Astrocyte (in vitro differentiated cells and primary cell): ENCODE results near the gene EFNA5. TPM values are rescaled to one million over a fixed set of nuclear protein-coding genes. Genes with fewer than 3 reads are reported as not detected.

Source experiments
- DNase-seq: peaks from one replicate; pipeline ENCODE4 v3.0.0-alpha.2; 2010; ENCODE audit warnings: low read depth
- FAIRE-seq: peaks from 2 replicates; lab custom pipeline; 2011; peaks lifted over from hg19 to GRCh38; lab: Jason Lieb, UNC
- H2AFZ ChIP-seq: 2 replicates; pipeline ENCODE4 v1.6.0; 2012; ENCODE audit warnings: low read depth, low read length, inconsistent platforms
- H3K27ac ChIP-seq: 2 replicates; pipeline ENCODE4 v1.5.1; 2011; ENCODE audit warnings: low read depth, low read length, inconsistent platforms
- H3K27me3 ChIP-seq: 2 replicates; pipeline ENCODE4 v1.6.0; 2011; ENCODE audit warnings: low read length, inconsistent platforms; ENCODE audit not compliant: insufficient read depth
- H3K36me3 ChIP-seq: 2 replicates; pipeline ENCODE4 v1.5.1; 2011; ENCODE audit warnings: low read length, inconsistent platforms; ENCODE audit not compliant: insufficient read depth
- H3K4me1 ChIP-seq: 2 replicates; pipeline ENCODE4 v1.5.1; 2011; ENCODE audit warnings: low read length, inconsistent platforms; ENCODE audit not compliant: insufficient read depth
- H3K4me2 ChIP-seq: 2 replicates; pipeline ENCODE4 v1.6.0; 2012; ENCODE audit warnings: low read length, inconsistent platforms
- H3K4me3 ChIP-seq: 2 replicates; pipeline ENCODE4 v1.5.1; 2011; ENCODE audit warnings: low read depth, mild to moderate bottlenecking, low read length, inconsistent platforms; ENCODE audit not compliant: insufficient read depth
- H3K79me2 ChIP-seq: 2 replicates; pipeline ENCODE4 v1.6.0; 2012; ENCODE audit warnings: mild to moderate bottlenecking, low read length, inconsistent platforms; ENCODE audit not compliant: insufficient read depth
- H3K9ac ChIP-seq: 2 replicates; pipeline ENCODE4 v1.6.0; 2012; ENCODE audit warnings: mild to moderate bottlenecking, low read length, inconsistent platforms
- H3K9me3 ChIP-seq: 2 replicates; pipeline ENCODE4 v1.5.1; 2012; ENCODE audit warnings: low read depth, mild to moderate bottlenecking, low read length, inconsistent platforms; ENCODE audit not compliant: insufficient read depth
- H4K20me1 ChIP-seq: 2 replicates; pipeline ENCODE4 v1.6.0; 2012; ENCODE audit warnings: low read length, inconsistent platforms; ENCODE audit not compliant: insufficient read depth
- H3K27ac Mint-ChIP-seq: one replicate; pipeline ENCODE4 v1.8.0; 2021; ENCODE audit warnings: mild to moderate bottlenecking, mixed read lengths; ENCODE audit not compliant: unreplicated experiment
- H3K27me3 Mint-ChIP-seq: one replicate; pipeline ENCODE4 v1.8.0; 2021; ENCODE audit warnings: low read depth, mixed read lengths; ENCODE audit not compliant: unreplicated experiment
- H3K36me3 Mint-ChIP-seq: one replicate; pipeline ENCODE4 v1.8.0; 2021; ENCODE audit warnings: low read depth, mixed read lengths; ENCODE audit not compliant: unreplicated experiment
- H3K4me1 Mint-ChIP-seq: one replicate; pipeline ENCODE4 v1.8.0; 2021; ENCODE audit warnings: low read depth, mixed read lengths; ENCODE audit not compliant: unreplicated experiment
- H3K4me3 Mint-ChIP-seq: one replicate; pipeline ENCODE4 v1.8.0; 2021; ENCODE audit warnings: mild to moderate bottlenecking, moderate library complexity, mixed read lengths; ENCODE audit not compliant: unreplicated experiment
- H3K9me3 Mint-ChIP-seq: one replicate; pipeline ENCODE4 v1.8.0; 2021; ENCODE audit warnings: mild to moderate bottlenecking, mixed read lengths; ENCODE audit not compliant: unreplicated experiment
- EZH2 ChIP-seq: IDR thresholded peaks from 2 replicates; pipeline ENCODE4 v1.6.1; 2012; ENCODE audit warnings: mild to moderate bottlenecking, low read length, inconsistent platforms; ENCODE audit not compliant: insufficient read depth
- total RNA-seq: library from RNA; stranded (reverse); gene quantifications from 2 replicates; pipeline ENCODE4 v1.2.1, GENCODE V29; 2021
- TF ChIP-seq, protein P1 (sequence below): IDR thresholded peaks from 2 replicates; pipeline ENCODE4 v1.5.1; 2011; ENCODE audit warnings: low read depth, mild to moderate bottlenecking, inconsistent platforms, low read length, moderate library complexity; ENCODE audit not compliant: insufficient read depth

The EFNA5 gene
- total RNA-seq, 1 donor from 2014 or later = 59.3 TPM

DNA sequence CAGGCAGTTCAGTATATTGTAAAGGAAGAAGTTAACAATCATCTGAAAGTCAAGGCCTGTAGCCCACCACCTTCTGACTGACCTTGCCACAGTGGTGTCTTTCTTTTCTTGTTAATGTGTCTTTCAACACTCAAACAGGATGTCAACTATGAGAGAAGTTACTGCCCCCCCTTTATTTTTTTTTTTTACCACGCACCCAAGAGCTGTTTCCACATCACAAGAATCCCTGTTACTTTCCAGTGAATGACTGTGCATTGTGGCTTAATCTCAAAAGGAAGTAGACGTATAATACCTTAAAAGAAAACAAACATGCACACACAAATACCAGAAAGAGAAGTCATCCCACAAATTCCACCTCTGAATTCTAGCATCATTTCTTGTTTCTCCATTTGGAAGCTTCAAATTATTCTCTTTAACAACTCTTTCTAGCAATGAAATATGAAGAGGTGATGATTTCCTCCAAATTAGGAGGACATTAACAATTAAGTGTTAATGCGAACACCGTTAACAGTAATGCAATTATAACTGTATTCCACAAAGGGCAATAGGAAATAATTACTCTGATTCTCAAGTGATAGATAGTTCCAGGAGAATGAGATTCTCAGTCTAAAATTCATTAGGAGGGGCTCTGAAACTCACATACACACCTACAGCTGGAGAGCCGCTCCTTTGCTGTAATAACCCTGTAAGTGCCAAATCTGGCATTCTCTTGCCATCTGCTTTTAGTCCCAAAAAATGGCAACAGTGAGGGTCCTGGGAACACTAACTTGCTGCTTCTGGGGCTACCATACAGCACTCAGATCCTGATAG, 201.0 kb downstream of the EFNA5 start:
- H3K4me3 Mint-ChIP-seq = peak overlapping the region; percentile 45
- Histone ChIP-seq H4K20me1 (no peaks in the 10 kb centered on the region), H3K27ac (peak overlapping the region; percentile 80), H3K4me1 (peaks cover 30% of the 10 kb centered on the region), H3K9ac (peak overlapping the region; percentile 56), H3K4me2 (peak overlapping the region; percentile 77), H3K9me3 (no peaks in the 10 kb centered on the region), H3K4me3 (peak overlapping the region; percentile 31), H3K27me3 (no peaks in the 10 kb centered on the region), H3K79me2 (no peaks in the 10 kb centered on the region), H3K36me3 (no peaks in the 10 kb centered on the region), H2AFZ (peak overlapping the region; percentile 38)
- peak; percentile 96 for DNase-seq
- H3K9me3 Mint-ChIP-seq = peaks cover 2% of the 10 kb centered on the region
- H3K4me1 Mint-ChIP-seq = peaks cover 76% of the 10 kb centered on the region
- H3K27me3 Mint-ChIP-seq = no peaks in the 10 kb centered on the region
- TF ChIP-seq, protein P1, sequence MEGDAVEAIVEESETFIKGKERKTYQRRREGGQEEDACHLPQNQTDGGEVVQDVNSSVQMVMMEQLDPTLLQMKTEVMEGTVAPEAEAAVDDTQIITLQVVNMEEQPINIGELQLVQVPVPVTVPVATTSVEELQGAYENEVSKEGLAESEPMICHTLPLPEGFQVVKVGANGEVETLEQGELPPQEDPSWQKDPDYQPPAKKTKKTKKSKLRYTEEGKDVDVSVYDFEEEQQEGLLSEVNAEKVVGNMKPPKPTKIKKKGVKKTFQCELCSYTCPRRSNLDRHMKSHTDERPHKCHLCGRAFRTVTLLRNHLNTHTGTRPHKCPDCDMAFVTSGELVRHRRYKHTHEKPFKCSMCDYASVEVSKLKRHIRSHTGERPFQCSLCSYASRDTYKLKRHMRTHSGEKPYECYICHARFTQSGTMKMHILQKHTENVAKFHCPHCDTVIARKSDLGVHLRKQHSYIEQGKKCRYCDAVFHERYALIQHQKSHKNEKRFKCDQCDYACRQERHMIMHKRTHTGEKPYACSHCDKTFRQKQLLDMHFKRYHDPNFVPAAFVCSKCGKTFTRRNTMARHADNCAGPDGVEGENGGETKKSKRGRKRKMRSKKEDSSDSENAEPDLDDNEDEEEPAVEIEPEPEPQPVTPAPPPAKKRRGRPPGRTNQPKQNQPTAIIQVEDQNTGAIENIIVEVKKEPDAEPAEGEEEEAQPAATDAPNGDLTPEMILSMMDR = no peak
- TF ChIP-seq EZH2 = no peak
- peak overlapping the region; percentile 97 for H3K27ac Mint-ChIP-seq
- peaks cover 2% of the 10 kb centered on the region for H3K36me3 Mint-ChIP-seq
- FAIRE-seq = no peak

DNA sequence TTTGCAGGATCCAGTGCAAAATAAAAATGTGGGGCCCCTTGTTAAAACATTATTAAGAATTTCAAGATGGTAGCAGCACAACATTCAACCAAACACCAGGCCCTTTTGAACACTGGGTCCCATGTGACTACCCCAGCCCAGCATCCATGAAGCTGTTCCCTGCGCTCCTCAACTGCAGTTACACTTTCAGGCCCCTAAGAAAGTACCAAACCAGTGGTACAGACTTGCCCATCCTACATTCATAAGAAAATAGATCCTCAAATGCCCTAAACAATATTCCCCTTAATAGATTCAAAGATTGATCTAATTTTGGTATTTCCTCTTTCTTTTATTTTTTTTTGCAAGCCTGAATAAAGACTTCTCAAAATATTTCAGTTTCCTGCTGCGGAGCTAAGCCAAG, 201.7 kb downstream of the EFNA5 start:
- Mint-ChIP-seq H3K36me3 (peaks cover 2% of the 10 kb centered on the region), H3K27ac (peak overlapping the region; percentile 97), H3K9me3 (peaks cover 2% of the 10 kb centered on the region), H3K27me3 (no peaks in the 10 kb centered on the region), H3K4me1 (peaks cover 76% of the 10 kb centered on the region), H3K4me3 (no peak overlapping the region)
- no peak for DNase-seq
- H3K79me2 ChIP-seq = no peaks in the 10 kb centered on the region
- peak overlapping the region; percentile 80 for H3K27ac ChIP-seq
- H4K20me1 ChIP-seq = no peaks in the 10 kb centered on the region
- H3K4me1 ChIP-seq = peaks cover 30% of the 10 kb centered on the region
- TF ChIP-seq, protein P1 = no peak
- TF ChIP-seq EZH2 = no peak
- H3K4me3 ChIP-seq = peak overlapping the region; percentile 14
- H3K36me3 ChIP-seq = no peaks in the 10 kb centered on the region
- H3K9ac ChIP-seq = peak overlapping the region; percentile 56
- no peaks in the 10 kb centered on the region for H3K27me3 ChIP-seq
- peak overlapping the region; percentile 77 for H3K4me2 ChIP-seq
- H3K9me3 ChIP-seq = no peaks in the 10 kb centered on the region
- H2AFZ ChIP-seq = peak overlapping the region; percentile 38
- FAIRE-seq = no peak

DNA sequence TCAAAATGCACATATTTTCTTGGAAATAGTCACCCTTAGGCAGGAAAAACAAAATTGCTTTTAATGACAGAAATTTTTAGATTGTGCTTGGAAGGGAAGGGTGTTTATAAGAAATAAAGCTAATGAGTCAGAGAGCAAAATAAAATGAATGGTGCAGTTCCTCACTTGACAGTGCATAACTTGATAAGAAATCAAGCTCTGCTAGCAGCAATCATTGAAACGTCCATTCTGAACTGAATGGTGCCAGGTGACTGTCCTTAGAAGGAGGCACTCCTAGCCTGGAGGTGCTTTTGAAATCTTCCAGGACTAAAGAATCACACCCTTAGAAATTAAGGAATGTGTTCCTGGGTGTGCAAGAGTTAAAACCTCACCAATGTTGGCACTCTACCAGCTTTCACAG, 202.5 kb downstream of the EFNA5 start:
- H3K4me2 ChIP-seq = no peak overlapping the region
- H3K36me3 Mint-ChIP-seq = peaks cover 2% of the 10 kb centered on the region
- H3K4me1 ChIP-seq = peaks cover 30% of the 10 kb centered on the region
- no peaks in the 10 kb centered on the region for H3K9me3 ChIP-seq
- H3K4me3 ChIP-seq = no peak overlapping the region
- TF ChIP-seq, protein P1 = no peak
- no peak for TF ChIP-seq EZH2
- no peaks in the 10 kb centered on the region for H4K20me1 ChIP-seq
- DNase-seq = peak; percentile 20
- peaks cover 2% of the 10 kb centered on the region for H3K9me3 Mint-ChIP-seq
- no peaks in the 10 kb centered on the region for H3K36me3 ChIP-seq
- no peaks in the 10 kb centered on the region for H3K27me3 Mint-ChIP-seq
- H3K4me3 Mint-ChIP-seq = peak overlapping the region; percentile 9
- peaks cover 80% of the 10 kb centered on the region for H3K4me1 Mint-ChIP-seq
- H3K27me3 ChIP-seq = no peaks in the 10 kb centered on the region
- no peak overlapping the region for H3K27ac ChIP-seq
- H3K27ac Mint-ChIP-seq = peak overlapping the region; percentile 97
- H3K9ac ChIP-seq = no peak overlapping the region
- H3K79me2 ChIP-seq = no peaks in the 10 kb centered on the region
- H2AFZ ChIP-seq = no peak overlapping the region
- no peak for FAIRE-seq
